GM19324 (cell line): ENCODE measurements around the gene RNF11.

ENCODE experiments used
- ATAC-seq: cut with Tn5 transposase; IDR thresholded peaks from one replicate; pipeline ENCODE4 v1.9.1; 2021; ENCODE audit warnings: mild to moderate bottlenecking, moderate library complexity; ENCODE audit not compliant: unreplicated experiment, low FRiP score

Gene RNF11

DNA sequence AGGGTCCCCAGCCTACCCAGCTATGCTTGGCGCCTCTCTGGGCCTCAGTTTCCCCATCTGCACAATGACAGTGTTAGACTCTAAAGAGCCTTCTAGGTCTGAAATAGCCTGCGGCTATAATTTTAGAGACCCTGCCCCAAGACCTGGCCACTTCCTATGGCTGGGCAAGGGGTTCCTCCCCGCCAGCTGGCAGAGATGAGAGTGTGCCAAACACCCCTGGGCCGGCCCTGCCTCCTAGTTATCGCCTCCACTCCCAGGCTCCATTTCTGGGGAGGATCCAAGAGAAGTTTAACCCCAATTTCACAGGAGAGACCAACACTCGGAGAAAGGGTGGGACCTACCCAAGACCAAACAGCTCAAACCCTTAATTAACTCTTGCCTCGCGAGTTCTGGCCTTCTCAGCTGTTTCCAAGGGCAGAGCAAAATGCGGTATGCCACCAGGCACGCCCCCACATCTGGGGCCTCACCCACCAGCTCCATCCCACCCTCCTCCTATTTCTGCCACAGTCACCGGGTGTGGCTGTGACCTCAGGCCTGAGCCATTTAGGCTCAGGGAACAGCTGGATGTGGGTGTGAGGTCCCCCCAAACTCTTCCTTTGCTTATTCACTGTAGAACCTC, 58.6 kb downstream of the RNF11 start:
- no peak for ATAC-seq

DNA sequence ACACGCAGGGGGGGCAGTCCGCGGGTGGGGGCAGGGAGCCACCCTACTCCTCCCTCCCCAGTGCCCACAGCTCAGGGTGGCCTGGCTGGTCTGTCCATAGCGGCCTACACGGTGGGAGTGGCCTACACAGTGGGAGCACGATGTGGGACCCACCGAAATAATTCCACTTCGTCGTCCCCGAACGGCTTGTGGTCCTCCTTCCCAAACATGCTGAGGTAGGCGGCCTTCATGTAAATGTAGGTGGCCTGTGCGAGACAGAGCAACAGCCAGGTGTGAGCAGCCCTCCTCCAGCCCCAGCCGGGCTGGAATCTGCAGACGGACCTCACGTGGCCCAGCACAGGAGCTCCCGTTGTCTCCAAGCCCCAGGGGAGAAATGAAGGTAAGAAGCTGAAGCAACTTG, 59.9 kb downstream of the RNF11 start:
- no peak for ATAC-seq

DNA sequence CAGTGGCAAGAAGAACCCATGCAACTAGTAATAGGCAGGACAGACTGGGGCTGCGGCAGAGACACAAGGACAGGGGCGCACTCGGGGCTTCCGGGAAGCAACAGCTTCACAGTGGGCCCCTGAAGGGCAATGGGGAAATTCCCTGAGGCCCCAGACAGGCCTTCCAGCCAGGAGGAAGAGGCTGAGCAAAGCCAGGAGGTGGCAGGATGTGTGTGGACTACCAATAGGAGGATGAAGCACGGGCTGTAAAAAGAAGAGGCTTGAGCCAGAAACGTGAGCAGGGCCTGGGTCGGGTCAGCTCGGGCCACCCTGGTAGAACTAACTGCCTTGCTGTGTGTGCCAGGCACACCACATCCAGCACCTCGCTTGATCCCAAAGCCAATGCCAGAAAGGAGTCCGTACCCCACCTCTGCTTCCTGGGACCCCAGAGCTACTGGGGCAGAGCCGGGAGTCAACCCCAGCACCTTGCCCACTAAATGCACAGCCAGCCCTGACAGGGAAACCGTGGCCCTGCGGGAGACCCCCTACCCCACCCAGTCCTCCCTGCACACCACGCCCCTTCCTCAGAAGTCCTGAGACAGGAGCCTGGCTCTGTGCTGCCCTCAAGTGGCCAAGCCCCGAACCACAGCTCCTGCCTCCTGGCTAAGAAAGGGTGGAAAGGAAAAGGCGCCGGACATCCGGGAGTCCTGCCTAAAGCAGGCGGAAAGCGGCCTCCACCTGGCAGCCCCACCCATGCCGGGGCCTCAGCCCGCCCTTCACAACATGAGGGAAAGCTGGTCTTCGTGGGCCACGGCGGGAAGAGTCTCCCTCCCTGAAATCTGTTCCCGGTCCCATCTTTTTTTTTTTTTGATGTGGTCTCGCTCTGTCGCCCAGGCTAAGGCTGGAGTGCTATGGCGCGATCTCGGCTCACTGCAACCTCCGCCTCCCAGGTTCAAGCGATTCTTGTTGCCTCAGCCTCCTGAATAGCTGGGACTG, 60.6 kb downstream of the RNF11 start:
- peak; percentile 40 for ATAC-seq

DNA sequence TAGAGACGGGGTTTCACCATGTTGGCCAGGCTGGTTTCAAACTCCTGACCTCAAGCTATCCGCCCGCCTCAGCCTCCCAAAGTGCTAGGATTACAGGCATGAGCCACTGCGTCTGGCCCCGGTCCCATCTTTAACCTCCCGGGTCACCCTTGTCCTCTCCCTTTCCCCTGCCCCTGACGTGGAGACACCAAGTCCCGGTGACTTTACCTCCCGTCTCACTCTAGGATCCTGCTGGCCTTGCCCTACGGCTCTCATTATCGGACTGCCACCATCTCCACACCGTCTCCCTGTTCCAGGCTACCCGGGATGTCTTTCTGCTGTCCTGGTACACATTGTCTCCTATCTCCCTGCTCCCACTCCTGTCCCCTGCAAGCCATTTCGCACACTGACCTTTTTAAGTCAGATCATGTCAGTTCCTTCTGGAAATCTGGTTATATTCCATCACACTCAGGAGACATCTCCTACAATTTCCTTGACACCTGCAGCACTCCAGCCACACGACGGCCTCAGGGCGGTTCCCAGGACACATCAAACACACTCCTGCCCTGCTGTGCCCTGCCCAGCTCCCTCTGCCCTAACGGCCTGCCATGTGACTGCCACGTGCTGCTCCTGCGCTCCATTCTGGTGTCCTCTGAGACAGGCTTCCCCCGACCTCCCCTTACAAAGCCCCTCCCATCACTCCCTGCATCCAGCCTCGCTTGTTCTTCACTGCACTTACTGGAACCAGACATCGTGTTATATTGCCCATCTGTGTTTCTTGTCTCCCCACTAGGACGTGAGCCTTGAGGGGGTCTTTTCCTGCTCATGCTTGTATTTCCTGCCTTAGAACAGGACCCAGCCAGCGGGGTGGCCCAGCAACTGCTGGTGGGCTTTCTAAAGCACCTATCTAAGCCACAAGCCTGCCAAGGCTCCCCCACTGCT, 61.6 kb downstream of the RNF11 start:
- ATAC-seq, result no peak

DNA sequence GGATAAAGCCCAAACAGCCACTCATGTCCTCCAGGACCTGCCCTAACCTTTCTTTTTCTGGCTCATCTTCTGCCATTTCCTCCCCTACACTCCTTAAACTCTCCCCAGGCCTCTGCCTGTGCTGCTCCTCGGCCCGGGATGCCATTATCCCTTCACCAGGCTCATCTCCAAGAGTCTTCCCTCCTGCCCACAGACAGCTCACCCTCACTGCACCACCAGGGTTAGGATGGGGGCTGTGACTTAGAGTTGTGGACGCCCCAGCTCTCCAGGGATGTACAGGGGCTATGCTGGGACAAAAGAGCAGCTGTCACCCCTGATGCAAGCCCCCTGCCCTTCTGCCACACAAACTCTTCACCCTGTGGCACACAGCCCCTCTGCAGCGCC, 62.2 kb downstream of the RNF11 start:
- ATAC-seq, result no peak

DNA sequence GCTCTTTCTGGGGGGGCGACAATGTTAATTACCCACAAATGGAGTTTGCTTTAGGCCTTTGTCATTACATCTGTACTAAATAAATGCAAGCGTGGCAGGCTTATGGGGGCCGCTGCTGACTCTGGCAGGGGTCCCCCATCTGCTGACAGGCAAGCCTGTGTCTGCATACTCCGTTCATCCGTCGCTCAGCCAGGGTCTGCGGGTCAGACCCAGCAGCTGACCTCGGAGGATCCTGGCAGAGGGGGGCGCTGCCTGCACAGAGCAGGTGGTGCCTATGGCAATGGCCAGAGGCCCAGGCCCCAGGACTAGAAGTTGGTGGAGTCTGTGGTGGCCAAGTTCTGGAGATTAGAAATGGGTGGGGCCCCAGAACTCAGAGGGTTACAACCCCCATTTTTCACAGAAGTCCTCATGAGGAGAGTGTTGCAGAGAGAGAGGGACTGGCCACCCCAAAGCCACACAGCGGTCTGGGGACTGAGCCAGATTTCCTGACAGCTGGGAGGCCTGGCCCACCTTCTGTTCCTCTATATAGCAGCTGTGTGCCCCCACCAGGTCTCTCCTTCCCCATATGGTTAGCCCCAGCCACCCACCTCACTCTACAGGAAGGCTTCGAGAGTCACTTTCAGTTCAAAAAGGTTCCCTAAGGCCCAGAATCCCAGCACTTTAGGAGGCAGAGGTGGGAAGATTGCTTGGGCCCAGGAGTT, 63.3 kb downstream of the RNF11 start:
- ATAC-seq, result no peak

DNA sequence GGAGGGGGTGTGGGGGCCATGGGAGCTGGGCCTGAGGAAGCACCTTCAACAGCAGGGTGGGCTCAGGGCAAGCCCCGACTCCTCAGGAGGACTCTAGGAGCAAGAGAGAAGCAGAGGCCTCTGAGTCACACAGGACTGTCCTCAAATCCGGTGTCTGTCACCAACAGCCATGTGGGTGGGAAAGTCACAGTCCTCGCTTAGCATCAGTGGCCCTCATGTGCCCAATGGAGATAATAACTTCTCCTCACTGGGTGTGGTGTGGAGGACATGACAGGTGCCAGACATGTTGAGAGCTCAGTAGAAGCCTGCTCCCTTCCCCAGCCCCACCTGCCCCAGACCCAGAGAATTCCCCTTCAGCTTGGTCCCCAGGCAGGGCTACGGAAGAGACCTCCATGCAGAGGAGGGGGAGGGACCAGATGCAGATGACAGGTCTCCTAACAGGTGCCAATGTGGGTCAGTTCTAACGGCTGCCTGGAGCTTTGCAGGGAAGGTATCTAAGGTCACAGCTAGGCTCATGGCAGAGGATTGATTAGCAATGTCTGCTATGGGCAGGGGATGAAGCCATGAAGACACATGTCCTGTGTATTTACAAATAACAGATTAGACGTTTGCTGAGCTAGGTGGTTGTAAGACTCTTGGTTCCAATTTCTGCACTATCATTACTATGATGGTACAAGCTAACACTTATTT, 64.1 kb downstream of the RNF11 start:
- no peak for ATAC-seq

DNA sequence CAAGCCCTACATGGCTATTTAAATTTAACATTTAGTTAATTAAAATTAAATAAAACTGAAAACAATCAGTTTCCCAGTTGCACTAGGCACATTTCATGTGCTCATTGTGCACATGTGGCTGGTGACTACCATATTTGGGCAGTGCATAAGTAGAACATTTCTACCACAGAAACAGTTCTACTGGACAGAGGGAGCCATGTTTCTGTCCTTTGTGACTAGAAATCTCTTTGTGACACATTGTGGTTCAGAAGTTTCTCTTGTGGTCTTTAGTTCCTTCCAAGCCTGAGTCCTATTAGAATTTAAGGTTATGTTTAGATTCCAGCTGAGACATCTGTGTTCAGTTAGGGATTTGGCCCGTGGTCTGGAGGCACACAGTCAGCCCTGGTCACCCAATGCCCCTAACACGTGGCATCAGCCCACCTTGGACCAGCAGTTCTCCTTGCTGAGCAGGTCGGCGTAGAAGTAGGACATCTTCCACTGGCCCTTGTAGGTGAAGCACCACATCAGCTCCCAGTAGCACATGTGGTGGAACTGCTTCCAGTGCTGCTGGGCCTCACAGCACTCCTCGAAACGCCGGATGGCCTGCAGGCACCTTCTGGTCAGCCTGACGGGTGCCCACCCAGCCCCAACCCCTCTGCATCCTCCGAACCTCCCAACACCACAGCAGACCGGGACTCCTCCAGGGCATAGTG, 65.2 kb downstream of the RNF11 start:
- ATAC-seq, result no peak

DNA sequence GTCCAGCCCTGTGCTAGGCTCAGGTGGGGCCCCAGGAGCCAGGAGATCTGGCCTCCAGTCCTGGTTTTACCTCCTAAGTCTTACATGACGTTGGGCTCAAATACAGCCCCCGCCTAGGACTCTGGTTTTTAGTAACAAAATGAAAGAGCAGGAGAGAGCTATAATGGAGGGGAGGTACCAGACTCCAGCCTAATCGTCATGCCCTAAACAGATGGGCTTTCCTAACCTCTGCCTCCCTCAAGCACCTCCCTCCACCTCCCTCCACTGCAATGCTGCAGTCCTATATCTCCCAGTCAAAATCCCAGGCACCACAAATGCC, 65.7 kb downstream of the RNF11 start:
- ATAC-seq, result no peak

DNA sequence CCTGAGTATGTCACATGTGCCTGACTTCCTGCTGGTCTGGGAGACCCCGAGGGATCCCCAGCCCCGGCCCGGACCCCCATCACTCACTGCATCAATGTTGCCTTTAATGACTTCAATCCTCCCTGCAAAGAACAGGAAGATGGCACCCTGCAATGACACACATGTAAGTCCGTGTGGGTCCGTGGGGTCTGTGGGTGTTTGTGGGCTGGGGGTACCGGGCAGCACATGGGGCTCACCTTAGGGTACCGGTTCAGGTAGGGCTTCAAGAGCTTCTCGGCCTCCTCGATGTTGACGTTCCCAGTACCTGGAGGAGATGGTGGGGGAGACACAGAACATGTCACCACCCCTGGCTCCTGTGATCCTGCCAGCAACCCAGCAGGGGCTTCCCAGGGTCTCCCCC, 66.2 kb downstream of the RNF11 start:
- ATAC-seq, result no peak

DNA sequence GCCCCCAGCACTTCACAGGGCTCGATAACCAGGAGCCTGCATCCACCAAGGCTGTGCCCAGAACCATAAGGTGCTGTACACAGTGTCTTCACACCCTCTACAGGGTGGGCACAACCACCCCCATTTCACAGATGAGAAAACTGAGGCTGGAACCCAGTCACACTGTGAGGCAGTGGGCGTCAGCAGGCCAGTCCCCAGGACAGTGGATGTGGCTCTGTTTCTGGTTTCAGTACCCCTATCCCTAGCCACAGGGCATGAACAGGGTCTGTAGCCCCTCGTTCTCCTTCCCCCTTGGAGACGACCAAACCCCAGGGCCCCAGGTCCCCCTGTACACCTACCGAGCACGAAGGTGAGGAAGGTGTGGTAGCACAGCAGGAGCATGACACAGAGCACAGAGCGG, 66.7 kb downstream of the RNF11 start:
- no peak for ATAC-seq

DNA sequence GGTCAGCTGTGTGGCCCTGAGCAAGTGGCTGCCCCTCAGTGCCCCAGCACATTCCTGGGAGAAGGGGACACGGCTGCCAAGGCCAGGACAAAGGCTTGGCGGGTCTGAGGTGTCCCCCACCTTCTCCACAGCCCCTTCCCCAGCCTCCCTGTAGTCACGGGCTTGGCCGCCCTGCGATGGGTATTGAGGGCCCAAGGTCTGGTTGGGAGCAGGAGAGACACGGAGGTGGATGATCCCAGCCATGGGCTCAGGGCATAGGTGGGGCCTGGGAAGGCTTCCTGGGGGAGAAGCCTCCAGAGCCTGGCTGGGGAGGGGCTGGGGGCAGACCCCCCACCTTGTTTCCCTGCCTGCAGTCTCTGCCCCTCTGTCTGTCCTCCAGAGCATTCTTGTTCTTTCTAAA, 67.2 kb downstream of the RNF11 start:
- no peak for ATAC-seq

DNA sequence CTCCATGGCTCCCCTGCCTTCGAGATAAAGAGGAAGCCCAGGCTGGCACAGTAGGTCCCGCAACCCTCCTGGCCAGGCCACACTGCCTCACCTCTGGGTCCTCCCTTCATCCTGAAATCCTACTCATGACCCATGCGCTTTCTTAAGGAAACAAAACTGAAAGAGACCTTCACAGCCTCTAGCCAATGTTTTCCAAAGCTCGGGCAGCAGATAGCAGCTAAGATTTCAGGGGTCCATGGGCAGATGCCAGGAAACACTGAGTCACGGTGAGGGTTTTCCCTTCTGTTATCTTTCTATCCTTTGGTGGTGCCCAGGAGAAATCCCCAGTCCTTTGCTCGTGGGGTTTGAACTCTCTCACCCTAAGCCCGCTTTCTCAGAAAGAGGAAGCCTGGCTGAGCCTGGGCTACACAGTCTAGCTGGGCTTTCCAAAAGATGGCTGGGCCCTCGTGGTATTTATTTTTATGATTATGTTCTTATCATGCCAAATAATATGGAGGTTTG, 67.7 kb downstream of the RNF11 start:
- no peak for ATAC-seq

DNA sequence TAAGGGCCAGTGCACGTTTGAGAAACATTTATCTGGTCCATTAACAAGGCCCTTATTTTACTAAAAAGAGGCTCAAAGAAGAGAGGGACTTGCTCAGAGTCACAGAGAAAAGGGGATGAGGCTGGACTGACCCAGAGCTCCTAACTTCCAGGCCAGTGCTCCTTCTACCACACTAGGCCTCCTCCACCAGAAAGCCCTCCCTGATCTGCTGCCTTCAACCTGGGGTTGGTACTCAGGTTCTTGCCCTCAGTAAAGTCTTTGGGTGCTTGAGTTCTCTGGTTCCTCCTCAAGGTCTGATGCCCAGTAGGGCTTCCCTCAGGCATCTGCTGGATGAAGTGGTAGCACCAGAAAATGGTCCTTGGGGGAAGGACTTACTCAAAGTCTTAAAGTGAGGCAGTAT, 68.3 kb downstream of the RNF11 start:
- no peak for ATAC-seq

DNA sequence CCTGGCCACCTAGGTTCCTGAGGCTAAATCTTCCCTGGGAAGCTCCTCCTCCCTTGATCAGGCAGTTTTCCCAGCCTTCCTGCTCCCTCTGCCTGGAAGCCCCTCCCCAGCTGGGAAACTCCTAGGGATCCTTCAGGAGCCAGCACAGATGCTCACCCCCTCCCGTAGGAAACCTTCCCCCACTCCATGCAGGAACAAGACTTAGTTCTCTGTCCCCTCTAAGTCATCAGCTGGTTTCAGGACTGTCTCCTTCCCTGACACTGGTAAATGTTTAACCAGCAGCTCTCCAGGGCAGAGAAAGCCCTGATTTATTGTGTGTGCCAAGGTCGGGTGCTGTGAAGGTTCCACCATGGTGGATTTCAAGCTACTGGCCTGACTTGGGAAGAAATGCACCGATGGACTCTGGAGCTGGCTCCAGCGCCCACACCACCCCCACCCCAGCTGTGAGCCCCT, 69.3 kb downstream of the RNF11 start:
- ATAC-seq, result no peak

DNA sequence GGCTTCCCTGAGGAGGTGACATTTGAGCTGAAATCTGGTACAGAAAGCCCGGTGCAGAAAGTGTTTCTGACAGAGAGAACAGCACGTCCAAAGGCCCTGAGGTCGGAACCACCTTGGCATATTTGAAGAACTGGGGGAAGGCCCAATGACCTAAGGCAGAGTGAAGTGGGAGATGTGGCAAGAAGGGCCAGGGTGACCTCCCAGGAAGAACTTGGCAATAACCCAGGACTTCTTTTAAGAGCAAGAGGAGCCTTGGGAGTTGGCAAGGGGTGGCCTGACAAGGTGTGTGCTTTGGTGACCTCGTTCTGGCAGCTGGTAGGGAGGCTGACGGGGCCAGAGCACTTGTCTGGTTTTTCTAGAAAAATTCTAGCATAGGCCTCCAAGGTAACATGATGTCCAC, 70.9 kb downstream of the RNF11 start:
- ATAC-seq, result no peak

DNA sequence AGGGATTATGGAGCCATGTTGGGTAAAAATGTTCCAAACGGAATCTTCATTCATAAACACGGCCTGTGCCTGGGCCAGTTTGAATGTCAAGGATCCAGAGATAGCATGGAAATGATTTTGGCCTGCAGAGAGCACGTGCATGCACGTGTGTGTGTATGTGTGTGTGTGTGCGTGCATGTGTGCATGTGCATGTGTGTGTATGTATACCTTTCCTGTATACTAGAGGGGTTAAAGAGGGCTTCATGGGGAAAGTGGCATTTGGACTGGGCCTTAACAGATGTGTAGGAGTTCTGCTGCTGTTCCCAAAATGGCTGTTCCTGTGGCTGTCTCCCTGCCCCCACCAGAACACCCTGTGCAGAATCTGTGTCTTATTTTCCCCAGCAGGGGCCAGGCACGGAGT, 72.6 kb downstream of the RNF11 start:
- no peak for ATAC-seq

DNA sequence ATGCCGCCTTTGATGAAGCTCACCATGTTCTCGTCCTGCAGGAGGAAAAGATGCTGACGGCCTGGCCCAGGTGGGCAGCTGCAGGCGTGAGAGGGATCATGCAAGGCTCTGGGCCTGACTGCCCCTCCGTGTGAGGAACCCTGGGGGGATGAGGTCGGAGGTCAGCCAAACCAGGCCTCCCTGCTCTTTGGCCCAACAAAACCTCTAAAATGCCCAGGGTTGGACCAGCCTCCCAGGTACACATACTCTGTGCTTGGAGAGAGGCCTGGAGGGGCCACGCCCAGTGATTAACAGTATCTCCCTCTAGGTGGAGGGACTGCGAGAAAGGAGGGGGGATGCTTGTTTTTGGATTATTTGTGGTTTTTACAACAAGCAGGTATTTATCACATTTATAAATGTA, 73.2 kb downstream of the RNF11 start:
- no peak for ATAC-seq
